Lower lobe of right lung (tissue), 2 donors: Measurements from ENCODE around the gene FEM1B. TPM values are rescaled to one million over a fixed set of nuclear protein-coding genes. Genes with fewer than 3 reads are reported as not detected.

Experiments used
- ATAC-seq, 2 donors: fragments of 200-7000 bp; cut with Tn5 transposase; one replicate each; pipeline ENCODE4 v1.9.1; 2020 to 2022; ENCODE audit warnings: mild to moderate bottlenecking in 2 of 2, moderate library complexity in 2 of 2
- DNase-seq: peaks from one replicate; pipeline ENCODE4 v3.0.0-alpha.2; 2020
- H3K27ac ChIP-seq: fragments of 200-600 bp; one replicate; pipeline ENCODE4 v1.8.0; 2022
- H3K27me3 ChIP-seq: fragments of 200-600 bp; one replicate; pipeline ENCODE4 v1.8.0; 2022; ENCODE audit warnings: low read depth
- H3K36me3 ChIP-seq: fragments of 200-600 bp; one replicate; pipeline ENCODE4 v1.8.0; 2022; ENCODE audit warnings: mild to moderate bottlenecking
- H3K4me1 ChIP-seq: fragments of 200-600 bp; one replicate; pipeline ENCODE4 v1.8.0; 2022
- H3K4me3 ChIP-seq: fragments of 200-600 bp; one replicate; pipeline ENCODE4 v1.8.0; 2022; ENCODE audit warnings: mild to moderate bottlenecking
- H3K9me3 ChIP-seq: fragments of 200-600 bp; one replicate; pipeline ENCODE4 v1.8.0; 2022
- intact Hi-C: fragments of 100-400 bp; cut with DNase I; formaldehyde crosslinking; loops from one replicate; pipeline ENCODE4 v1.11.0; 2022
- total RNA-seq: library from RNA; stranded (reverse); fragmentation: NEBNext Ultra II Directional; extraction: Animal tissue kit (Norgen Biotek cat#: 25700); gene quantifications from one replicate; pipeline ENCODE4 v1.2.1, GENCODE V29; 2021
- TF ChIP-seq, protein P1 (sequence below): fragments of 200-600 bp; IDR thresholded peaks from one replicate; pipeline ENCODE4 v1.8.0; 2022; ENCODE audit warnings: antibody characterized with exemption, mild to moderate bottlenecking
- donor health status: DM: no; HTN: yes; CAD: no; lungs with severe emphysema.

Gene FEM1B
- total RNA-seq, 1 donor from 2014 or later, result 55.3 TPM

DNA sequence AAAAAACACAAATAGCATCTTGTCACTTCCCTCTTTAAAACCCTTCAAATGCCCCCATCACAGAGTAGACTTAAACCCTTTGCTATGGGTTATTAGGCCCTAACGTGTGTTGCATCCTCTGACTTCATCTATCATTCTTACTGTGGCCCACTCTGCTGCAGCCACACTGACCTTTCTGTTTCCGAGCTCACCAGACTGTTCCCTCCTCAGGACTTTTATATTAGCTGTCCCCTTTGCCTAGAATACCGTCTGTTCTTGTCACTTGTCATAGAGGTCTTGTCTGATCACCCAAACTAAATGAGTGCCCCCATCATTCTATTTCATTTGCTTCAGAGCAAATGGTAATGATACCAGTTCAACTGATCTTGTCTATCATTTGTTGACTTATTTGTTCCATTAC is 877 bp upstream of the FEM1B start:
- no peak for DNase-seq
- Histone ChIP-seq H3K9me3 (no peaks in the 10 kb centered on the region), H3K27me3 (no peaks in the 10 kb centered on the region), H3K36me3 (no peaks in the 10 kb centered on the region), H3K4me1 (peaks cover 55% of the 10 kb centered on the region), H3K27ac (peak overlapping the region; percentile 98), H3K4me3 (peak overlapping the region; percentile 85)
- intact Hi-C loops, result no loop called here
- TF ChIP-seq, protein P1, sequence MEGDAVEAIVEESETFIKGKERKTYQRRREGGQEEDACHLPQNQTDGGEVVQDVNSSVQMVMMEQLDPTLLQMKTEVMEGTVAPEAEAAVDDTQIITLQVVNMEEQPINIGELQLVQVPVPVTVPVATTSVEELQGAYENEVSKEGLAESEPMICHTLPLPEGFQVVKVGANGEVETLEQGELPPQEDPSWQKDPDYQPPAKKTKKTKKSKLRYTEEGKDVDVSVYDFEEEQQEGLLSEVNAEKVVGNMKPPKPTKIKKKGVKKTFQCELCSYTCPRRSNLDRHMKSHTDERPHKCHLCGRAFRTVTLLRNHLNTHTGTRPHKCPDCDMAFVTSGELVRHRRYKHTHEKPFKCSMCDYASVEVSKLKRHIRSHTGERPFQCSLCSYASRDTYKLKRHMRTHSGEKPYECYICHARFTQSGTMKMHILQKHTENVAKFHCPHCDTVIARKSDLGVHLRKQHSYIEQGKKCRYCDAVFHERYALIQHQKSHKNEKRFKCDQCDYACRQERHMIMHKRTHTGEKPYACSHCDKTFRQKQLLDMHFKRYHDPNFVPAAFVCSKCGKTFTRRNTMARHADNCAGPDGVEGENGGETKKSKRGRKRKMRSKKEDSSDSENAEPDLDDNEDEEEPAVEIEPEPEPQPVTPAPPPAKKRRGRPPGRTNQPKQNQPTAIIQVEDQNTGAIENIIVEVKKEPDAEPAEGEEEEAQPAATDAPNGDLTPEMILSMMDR, result no peak
- ATAC-seq, result no peak

DNA sequence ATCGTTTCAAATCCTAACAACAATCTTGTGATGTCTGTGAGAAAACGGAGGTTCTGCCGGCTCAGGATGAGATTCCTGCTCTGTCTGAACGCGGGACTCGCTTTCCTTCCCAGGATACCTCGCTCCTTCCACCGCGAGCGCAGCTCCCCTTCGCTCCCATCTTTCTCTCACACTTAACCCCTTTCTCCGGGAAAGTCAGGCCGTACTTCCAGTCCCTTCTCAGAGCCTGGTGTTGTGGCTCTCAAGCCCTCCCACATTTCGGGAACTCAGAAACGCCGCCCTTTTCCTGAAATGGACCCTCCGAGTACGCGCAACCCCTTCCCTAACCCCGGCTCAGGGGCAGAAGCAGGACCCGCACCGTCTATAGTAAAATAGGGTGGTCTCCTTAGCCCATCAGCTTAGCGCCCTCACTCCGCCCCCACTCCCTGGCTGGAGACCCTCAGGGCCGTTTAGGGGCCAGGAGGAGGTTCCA is 378 bp upstream of the FEM1B start:
- H3K36me3 ChIP-seq, result no peaks in the 10 kb centered on the region
- H3K4me3 ChIP-seq, result peak overlapping the region; percentile 85
- H3K4me1 ChIP-seq, result peaks cover 56% of the 10 kb centered on the region
- H3K9me3 ChIP-seq, result no peaks in the 10 kb centered on the region
- no peaks in the 10 kb centered on the region for H3K27me3 ChIP-seq
- peak overlapping the region; percentile 98 for H3K27ac ChIP-seq
- ATAC-seq (peak; percentile 5 to 41), DNase-seq (peak; percentile 53)
- intact Hi-C loops, result no loop called here
- TF ChIP-seq, protein P1, result no peak

DNA sequence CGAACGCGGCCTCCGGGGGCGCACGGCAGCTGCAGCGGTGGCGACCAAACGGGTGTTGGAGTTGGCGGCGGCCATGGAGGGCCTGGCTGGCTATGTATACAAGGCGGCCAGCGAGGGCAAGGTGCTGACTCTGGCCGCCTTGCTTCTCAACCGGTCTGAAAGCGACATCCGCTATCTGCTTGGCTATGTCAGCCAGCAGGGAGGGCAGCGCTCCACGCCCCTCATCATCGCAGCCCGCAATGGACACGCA is 725 bp downstream of the FEM1B start:
- intact Hi-C loops, result no loop called here
- H3K27ac ChIP-seq, result peak overlapping the region; percentile 98
- ATAC-seq (no peak), DNase-seq (no peak)
- no peaks in the 10 kb centered on the region for H3K36me3 ChIP-seq
- H3K9me3 ChIP-seq, result no peaks in the 10 kb centered on the region
- TF ChIP-seq, protein P1, result no peak
- H3K27me3 ChIP-seq, result no peaks in the 10 kb centered on the region
- H3K4me1 ChIP-seq, result peaks cover 67% of the 10 kb centered on the region
- H3K4me3 ChIP-seq, result peak overlapping the region; percentile 85

DNA sequence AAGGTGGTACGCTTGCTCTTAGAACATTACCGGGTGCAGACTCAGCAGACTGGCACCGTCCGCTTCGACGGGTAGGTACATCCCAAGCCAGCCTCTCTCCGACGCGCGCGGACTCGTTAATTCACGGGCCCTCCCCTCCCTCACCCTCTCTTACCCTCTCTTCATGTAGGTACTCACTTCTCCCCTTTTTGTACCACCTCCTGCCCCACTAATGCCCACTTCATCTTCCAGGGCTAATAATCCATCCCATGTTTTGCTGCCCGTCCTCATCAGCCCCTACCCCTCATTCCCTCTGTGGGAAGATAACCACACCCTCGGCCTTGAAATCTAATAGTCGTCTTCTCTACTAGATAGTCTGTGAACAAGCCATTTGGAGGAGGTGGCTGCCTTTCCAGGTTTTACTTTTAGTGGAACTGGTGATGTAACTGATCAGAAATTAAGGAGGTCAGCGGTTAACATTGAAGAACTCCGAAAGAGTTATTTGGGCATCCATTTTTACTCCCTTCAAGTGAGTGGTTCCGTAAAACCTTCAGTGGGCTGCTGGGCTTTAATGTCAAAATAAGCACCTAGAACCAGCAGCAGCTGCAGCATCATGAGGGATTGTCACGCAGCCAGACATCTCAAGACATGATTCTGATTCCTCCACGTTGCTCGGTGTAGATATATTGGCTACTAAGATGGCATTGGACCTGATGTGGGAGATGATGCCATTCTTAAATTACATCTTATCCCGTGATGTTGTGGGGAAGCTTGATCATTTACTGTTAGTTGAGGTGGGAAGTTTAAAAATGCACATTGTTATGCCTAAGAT is 1.3 kb downstream of the FEM1B start:
- Histone ChIP-seq H3K27ac (peak overlapping the region; percentile 98), H3K4me1 (peaks cover 73% of the 10 kb centered on the region), H3K36me3 (no peaks in the 10 kb centered on the region), H3K27me3 (no peaks in the 10 kb centered on the region), H3K9me3 (no peaks in the 10 kb centered on the region), H3K4me3 (peak overlapping the region; percentile 85)
- TF ChIP-seq, protein P1, result no peak
- intact Hi-C loops, result no loop called here
- ATAC-seq (peak in 1 of 2 donors; percentile 0), DNase-seq (no peak)

DNA sequence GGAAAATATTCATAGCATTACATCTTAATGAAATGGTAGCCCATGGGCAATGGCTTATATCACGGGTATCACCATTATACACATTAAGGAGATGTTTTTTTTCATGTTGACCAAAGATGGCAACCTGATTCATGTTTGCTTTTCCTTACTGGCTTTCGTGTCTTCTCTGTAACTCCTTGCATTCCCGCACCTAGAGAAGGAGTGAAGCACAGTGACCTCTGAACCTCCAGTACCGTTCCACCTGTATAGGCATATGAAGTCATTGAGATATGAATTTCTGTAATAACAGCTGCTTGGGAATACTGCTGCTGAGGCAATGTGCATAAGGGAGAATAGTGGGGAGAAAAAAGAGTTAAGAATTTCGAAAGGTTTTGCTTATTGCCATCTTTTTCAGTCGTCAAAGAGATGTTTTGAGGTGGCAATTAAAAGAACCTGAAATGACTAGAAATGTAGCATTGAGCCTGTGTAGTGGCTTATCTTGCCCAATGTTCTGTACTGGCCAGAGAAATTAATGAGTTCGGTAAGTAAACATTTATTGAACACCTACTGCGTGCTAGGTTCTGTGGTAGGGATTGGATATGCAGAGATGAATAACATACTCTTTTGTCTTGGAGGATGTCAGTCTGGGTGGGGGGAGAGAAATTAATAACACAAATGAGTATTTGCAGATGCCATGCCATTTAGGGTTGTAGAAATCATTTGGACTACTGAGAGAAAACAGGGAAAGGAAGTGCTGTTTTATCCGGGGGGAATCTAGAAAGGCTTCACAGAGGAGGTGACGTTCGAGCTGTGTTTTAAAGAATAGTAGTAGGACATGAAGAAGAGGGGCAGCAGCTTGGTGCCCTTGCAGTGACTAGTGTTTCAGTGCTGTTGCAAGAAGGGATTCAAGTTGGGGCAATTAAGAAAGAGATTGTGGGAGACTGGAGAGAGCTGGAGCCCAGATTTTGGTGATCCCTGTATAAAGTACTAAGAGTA is 2.5 kb downstream of the FEM1B start:
- Histone ChIP-seq H3K36me3 (peaks cover 12% of the 10 kb centered on the region), H3K27ac (peak overlapping the region; percentile 0), H3K27me3 (no peaks in the 10 kb centered on the region), H3K4me1 (peaks cover 76% of the 10 kb centered on the region), H3K4me3 (peak overlapping the region; percentile 85), H3K9me3 (no peaks in the 10 kb centered on the region)
- DNase-seq (no peak), ATAC-seq (no peak)
- intact Hi-C loops, result no loop called here
- TF ChIP-seq, protein P1, result no peak
